ENCODE data around the gene HRC.
"Not testable (repeated sequence)": the region's sequence is repeated elsewhere in the genome, so short reads cannot be mapped to it uniquely, and the experiment has no call there.

The HRC gene

GRCh38 chr19:49157445-49158224, 2.4 kb upstream of the HRC start, which contains the start of gene TRPM4:
TRPM4 (plus strand) TSS chr19:49157792; CDS start chr19:49157867, 75 bp downstream.
- DNase-seq: peak; percentile 93

- peak; percentile 44 for DNase-seq
Observed at GRCh38 chr19:49155820-49156346, 687 bp upstream of the HRC start.

GRCh38 chr19:49154279-49154678, 917 bp downstream of the HRC start:
- no peak for DNase-seq

GRCh38 chr19:49153167-49153809, 1.9 kb downstream of the HRC start:
- no peak for DNase-seq

- DNase-seq: no peak
Observed at GRCh38 chr19:49152119-49152550, 3.1 kb downstream of the HRC start.

- peak; percentile 94 for DNase-seq
Observed at GRCh38 chr19:49151267-49152118, 3.7 kb downstream of the HRC start.

- no peak for DNase-seq
Observed at GRCh38 chr19:49150944-49151243, 4.3 kb downstream of the HRC start.

GRCh38 chr19:49150106-49150943, 4.9 kb downstream of the HRC start:
- peak; percentile 96 for DNase-seq

- peak; percentile 93 for DNase-seq
Observed at GRCh38 chr19:49149652-49150105, 5.5 kb downstream of the HRC start.

GRCh38 chr19:49148784-49149651, 6.2 kb downstream of the HRC start:
- peak; percentile 100 for DNase-seq

GRCh38 chr19:49148044-49148682, 7.0 kb downstream of the HRC start:
- peak; percentile 41 for DNase-seq

GRCh38 chr19:49146408-49146770, 8.8 kb downstream of the HRC start:
- DNase-seq: not testable (repeated sequence)

GRCh38 chr19:49145573-49146407, 9.4 kb downstream of the HRC start:
- peak; percentile 87 for DNase-seq

GRCh38 chr19:49142866-49143335, 12.3 kb downstream of the HRC start:
- peak; percentile 98 for DNase-seq

GRCh38 chr19:49141352-49141751, 13.8 kb downstream of the HRC start:
- no peak for DNase-seq

GRCh38 chr19:49140951-49141350, 14.2 kb downstream of the HRC start:
- no peak for DNase-seq

GRCh38 chr19:49136771-49137171, 18.4 kb downstream of the HRC start:
- no peak for DNase-seq

- DNase-seq: no peak
Observed at GRCh38 chr19:49135686-49136085, 19.5 kb downstream of the HRC start.

GRCh38 chr19:49133621-49134454, 21.4 kb downstream of the HRC start:
- DNase-seq: peak; percentile 16
